Gastroesophageal sphincter (tissue), 4 donors: Measurements from ENCODE around the gene SUSD3. TPM values are rescaled to one million over a fixed set of nuclear protein-coding genes. Genes with fewer than 3 reads are reported as not detected.

ENCODE experiments used
- ATAC-seq: fragments of 150-250 bp; one replicate; pipeline ENCODE4 v1.9.1; 2016; ENCODE audit warnings: mild to moderate bottlenecking, moderate library complexity
- H3K27ac ChIP-seq, 4 donors: fragments of 200-600 bp; sonication (generic) in 3 of 4; 1 replicate in 3 of 4; 2 replicates in 1 of 4; pipeline ENCODE4 v1.5.1; 2016 to 2019
- H3K27me3 ChIP-seq: fragments of 200-600 bp; sonication (generic); one replicate; pipeline ENCODE4 v1.5.1; 2019
- H3K36me3 ChIP-seq, 2 donors: fragments of 200-600 bp; sonication (generic); one replicate each; pipeline ENCODE4 v1.5.1; 2019; ENCODE audit warnings: control low read depth in 1 of 2
- H3K4me1 ChIP-seq, 3 donors: fragments of 200-600 bp; sonication (generic); 1 replicate in 2 of 3; 2 replicates in 1 of 3; pipeline ENCODE4 v1.5.1; 2016 to 2019; ENCODE audit warnings: control low read depth in 2 of 3
- H3K4me3 ChIP-seq, 2 donors: fragments of 200-600 bp; sonication (generic); one replicate each; pipeline ENCODE4 v1.5.1; 2019; ENCODE audit warnings: mild to moderate bottlenecking in 1 of 2, moderate library complexity in 1 of 2
- H3K9me3 ChIP-seq, 3 donors: fragments of 200-600 bp; sonication (generic); one replicate each; pipeline ENCODE4 v1.5.1; 2017 to 2019; ENCODE audit warnings: control low read depth in 2 of 3
- CTCF ChIP-seq, 4 experiments: fragments of 200-600 bp in 2 of 4; fragments of 450-650 bp in 2 of 4; sonication (generic) in 1 of 4; IDR thresholded peaks; one replicate each; pipeline ENCODE4 v1.5.1; 2017 to 2019; ENCODE audit warnings: antibody characterized with exemption in 4 of 4, mild to moderate bottlenecking in 2 of 4, moderate library complexity in 2 of 4
- EP300 ChIP-seq: sonication (generic); formaldehyde crosslinking; IDR thresholded peaks from one replicate; pipeline ENCODE4 v1.6.1; 2017; ENCODE audit warnings: antibody characterized with exemption, mild to moderate bottlenecking
- POLR2A ChIP-seq, 2 donors: fragments of 450-650 bp; IDR thresholded peaks; one replicate each; pipeline ENCODE4 v1.6.1; 2017; ENCODE audit warnings: antibody characterized with exemption in 2 of 2, mild to moderate bottlenecking in 2 of 2, moderate library complexity in 1 of 2
- POLR2AphosphoS5 ChIP-seq: sonication (generic); formaldehyde crosslinking; IDR thresholded peaks from one replicate; pipeline ENCODE4 v1.6.1; 2017; ENCODE audit warnings: antibody characterized with exemption
- WGBS, 2 donors: methylation state at CpG; one replicate each; pipeline ENCODE4 v1.1.5; 2018; ENCODE audit warnings: low coverage in 1 of 2; 5-methylcytosine and 5-hydroxymethylcytosine counted together
- total RNA-seq, 4 donors: library from RNA; depleted of rRNA; stranded (reverse); fragments of >200 nt; gene quantifications; one replicate each; pipeline ENCODE4 v1.1.0, GENCODE V29; 2016

The SUSD3 gene
- total RNA-seq, 4 donors from 2014 or later = 1.5 to 4.7 (median 2.1) TPM; not detected in 1

DNA sequence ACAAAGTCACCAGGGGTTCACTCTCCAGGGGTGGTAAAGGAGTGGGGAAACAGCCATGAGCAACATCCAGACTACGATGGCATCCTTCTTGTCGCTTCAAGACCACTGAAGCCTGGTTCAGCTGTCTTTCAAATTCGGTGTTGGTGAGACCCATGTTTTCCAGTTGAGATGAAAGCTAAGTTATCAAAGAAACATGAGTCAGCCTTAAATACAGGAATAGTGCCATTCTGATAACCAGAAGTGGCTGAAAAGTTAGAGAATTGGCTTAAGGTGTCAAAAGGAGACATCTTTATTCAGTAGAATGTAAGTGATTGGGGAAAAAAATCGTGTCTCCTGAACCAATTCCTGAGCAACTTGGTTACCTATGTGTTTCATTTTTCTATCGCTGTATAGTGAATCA, 30.5 kb downstream of the SUSD3 start:
- TF ChIP-seq EP300 (no peak), POLR2A (IDR thresholded peaks at IDR 0.05) (no peak)
- Histone ChIP-seq H3K27ac (no peak overlapping the region), H3K4me1 (peaks cover 0 to 15% (median 7%) of the 10 kb centered on the region in 3 donors), H3K27me3 (no peaks in the 10 kb centered on the region), H3K4me3 (no peak overlapping the region), H3K9me3 (peaks cover 0 to 8% (median 0%) of the 10 kb centered on the region in 3 donors), H3K36me3 (no peaks in the 10 kb centered on the region)
- WGBS, 2 donors = 86 to 88% methylated on average over 5 of the region's 5 CpGs
- ATAC-seq = no peak

DNA sequence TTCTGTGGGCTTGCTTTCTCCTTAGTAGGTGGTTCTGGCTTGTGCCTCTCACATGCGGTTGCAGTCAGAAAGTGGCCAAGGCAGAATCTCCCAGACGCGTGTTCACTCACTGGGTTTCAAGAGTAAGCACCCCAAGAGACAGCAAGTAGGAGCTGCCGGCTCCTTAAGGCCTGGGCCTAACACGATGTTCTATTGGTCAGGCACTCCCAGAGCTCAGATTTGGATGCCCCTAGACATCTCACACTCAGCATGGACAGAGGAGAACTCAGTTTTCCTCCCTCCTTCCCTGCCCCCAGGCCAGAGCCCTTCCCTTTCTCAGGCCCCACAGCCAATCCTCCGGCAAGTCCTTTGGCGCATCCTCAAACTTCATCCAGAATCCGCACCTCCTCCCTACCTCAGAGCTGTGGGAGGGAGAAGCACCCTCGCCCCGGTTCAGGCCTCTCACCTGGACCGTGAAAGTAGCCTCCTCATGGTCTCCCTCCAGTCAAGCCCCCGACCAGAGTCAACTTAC, 31.0 kb downstream of the SUSD3 start:
- H3K4me3 ChIP-seq = no peak overlapping the region
- whole genome bisulfite sequencing, 2 donors = 82 to 88% methylated on average over 6 to 7 of the region's 12 CpGs
- peaks cover 0 to 20% (median 12%) of the 10 kb centered on the region in 3 donors for H3K4me1 ChIP-seq
- no peak overlapping the region for H3K27ac ChIP-seq
- H3K36me3 ChIP-seq = no peaks in the 10 kb centered on the region
- TF ChIP-seq EP300 = no peak
- no peak for TF ChIP-seq CTCF (IDR thresholded peaks at IDR 0.05)
- no peak for TF ChIP-seq POLR2AphosphoS5
- TF ChIP-seq POLR2A (IDR thresholded peaks at IDR 0.05) = no peak
- no peaks in the 10 kb centered on the region for H3K27me3 ChIP-seq
- H3K9me3 ChIP-seq = peaks cover 0 to 8% (median 0%) of the 10 kb centered on the region in 3 donors
- no peak for ATAC-seq

GRCh38 chr9:93090091-93090655, 31.7 kb downstream of the SUSD3 start:
- H3K36me3 ChIP-seq = no peaks in the 10 kb centered on the region
- peaks cover 0 to 26% (median 18%) of the 10 kb centered on the region in 3 donors for H3K4me1 ChIP-seq
- peaks cover 0 to 8% (median 0%) of the 10 kb centered on the region in 3 donors for H3K9me3 ChIP-seq
- H3K27me3 ChIP-seq = no peaks in the 10 kb centered on the region
- no peak for ATAC-seq
- TF ChIP-seq POLR2AphosphoS5 = no peak
- no peak for TF ChIP-seq POLR2A (IDR thresholded peaks at IDR 0.05)
- TF ChIP-seq CTCF (IDR thresholded peaks at IDR 0.05) = no peak
- no peak for TF ChIP-seq EP300
- H3K4me3 ChIP-seq = no peak overlapping the region
- WGBS, 2 donors = 72 to 94% methylated on average over 8 of the region's 8 CpGs
- no peak overlapping the region for H3K27ac ChIP-seq

DNA sequence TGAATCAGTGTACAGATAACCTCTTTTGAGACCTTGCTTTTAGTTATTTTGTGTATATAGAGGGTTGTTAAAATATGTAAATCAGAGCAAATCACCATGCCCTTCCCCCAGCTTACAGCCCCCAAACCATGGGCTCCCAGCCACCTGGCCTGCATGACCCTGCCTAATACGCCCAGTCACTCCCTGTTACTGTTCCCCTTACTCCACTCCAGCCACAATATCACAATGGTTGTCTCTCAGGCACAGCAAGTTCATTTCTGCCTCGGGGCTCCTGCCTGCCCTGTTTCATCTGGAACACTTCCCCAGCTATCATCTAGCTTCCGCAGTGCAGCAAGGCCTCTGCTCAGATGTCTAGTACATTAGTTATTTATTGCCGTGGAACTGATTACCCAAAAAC, 32.6 kb downstream of the SUSD3 start:
- ATAC-seq = no peak

GRCh38 chr9:93091453-93092081, 33.1 kb downstream of the SUSD3 start:
- ATAC-seq = no peak
- H3K27ac ChIP-seq = no peak overlapping the region
- WGBS, 2 donors = 78 to 80% methylated on average over 1 of the region's 3 CpGs
- TF ChIP-seq POLR2AphosphoS5 = no peak
- H3K4me3 ChIP-seq = no peak overlapping the region
- H3K36me3 ChIP-seq = no peaks in the 10 kb centered on the region
- H3K27me3 ChIP-seq = no peaks in the 10 kb centered on the region
- H3K9me3 ChIP-seq = peaks cover 0 to 8% (median 0%) of the 10 kb centered on the region in 3 donors
- peaks cover 0 to 28% (median 18%) of the 10 kb centered on the region in 3 donors for H3K4me1 ChIP-seq

More for the DNA sequence above, 32.6 kb downstream of the SUSD3 start:
- Histone ChIP-seq H3K9me3 (peaks cover 0 to 8% (median 0%) of the 10 kb centered on the region in 3 donors), H3K4me1 (peaks cover 0 to 27% (median 18%) of the 10 kb centered on the region in 3 donors), H3K27ac (no peak overlapping the region), H3K27me3 (no peaks in the 10 kb centered on the region), H3K36me3 (no peaks in the 10 kb centered on the region), H3K4me3 (no peak overlapping the region)
- TF ChIP-seq CTCF (IDR thresholded peaks at IDR 0.05) (no peak), POLR2A (IDR thresholded peaks at IDR 0.05) (no peak)
- WGBS, 2 donors = 76 to 86% methylated on average over 1 to 4 of the region's 4 CpGs
